Activated naive CD4-positive, alpha-beta T cell treated with anti-CD3 and anti-CD28 coated beads, Interleukin-2, amount 50 U/mL, for 24 hours (primary cell): ENCODE measurements around the gene ZNF532.
A peak's percentile ranks its signal among the peaks of the same experiment; 100 is the strongest.

ENCODE experiments used
- H3K27ac Mint-ChIP-seq: one replicate; pipeline ENCODE4 v1.8.0; 2021; ENCODE audit warnings: mild to moderate bottlenecking, mixed read lengths
- H3K27me3 Mint-ChIP-seq: one replicate; pipeline ENCODE4 v1.8.0; 2021; ENCODE audit warnings: mixed read lengths
- H3K36me3 Mint-ChIP-seq: one replicate; pipeline ENCODE4 v1.8.0; 2021; ENCODE audit warnings: mixed read lengths
- H3K4me1 Mint-ChIP-seq: one replicate; pipeline ENCODE4 v1.8.0; 2021; ENCODE audit warnings: mixed read lengths
- H3K4me3 Mint-ChIP-seq: one replicate; pipeline ENCODE4 v1.8.0; 2021; ENCODE audit warnings: mild to moderate bottlenecking, mixed read lengths
- H3K9me3 Mint-ChIP-seq: one replicate; pipeline ENCODE4 v1.8.0; 2021; ENCODE audit warnings: mixed read lengths

Gene ZNF532

DNA sequence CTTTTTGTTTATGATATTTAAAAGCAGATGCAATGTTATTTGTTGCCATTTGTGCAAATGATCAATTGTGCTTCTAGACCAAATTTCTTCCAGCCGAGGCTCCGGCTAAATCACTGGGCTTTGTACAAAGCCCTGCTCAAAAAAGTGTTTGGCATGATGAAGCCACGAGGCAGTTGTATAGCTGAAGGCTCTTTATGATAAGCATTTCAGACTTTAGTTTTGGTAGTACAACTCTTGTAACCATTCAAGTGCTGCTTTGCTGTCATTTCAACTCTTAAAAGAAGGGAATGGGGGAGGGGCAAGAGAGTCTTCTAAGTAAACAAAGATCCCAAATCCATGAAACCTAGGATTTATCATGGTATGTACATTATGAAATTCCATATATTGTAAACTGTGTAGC, 3.3 kb upstream of the ZNF532 start:
- peak overlapping the region; percentile 15 for H3K4me3 Mint-ChIP-seq
- no peaks in the 10 kb centered on the region for H3K9me3 Mint-ChIP-seq
- H3K27ac Mint-ChIP-seq = no peak overlapping the region
- no peaks in the 10 kb centered on the region for H3K36me3 Mint-ChIP-seq
- H3K4me1 Mint-ChIP-seq = peaks cover 7% of the 10 kb centered on the region
- peaks cover 54% of the 10 kb centered on the region for H3K27me3 Mint-ChIP-seq

- H3K9me3 Mint-ChIP-seq = no peaks in the 10 kb centered on the region
- no peak overlapping the region for H3K4me3 Mint-ChIP-seq
- H3K27me3 Mint-ChIP-seq = peaks cover 57% of the 10 kb centered on the region
- H3K4me1 Mint-ChIP-seq = peaks cover 7% of the 10 kb centered on the region
- H3K36me3 Mint-ChIP-seq = no peaks in the 10 kb centered on the region
- no peak overlapping the region for H3K27ac Mint-ChIP-seq
Measured at GRCh38 chr18:58861861-58862301, 2.8 kb upstream of the ZNF532 start.

DNA sequence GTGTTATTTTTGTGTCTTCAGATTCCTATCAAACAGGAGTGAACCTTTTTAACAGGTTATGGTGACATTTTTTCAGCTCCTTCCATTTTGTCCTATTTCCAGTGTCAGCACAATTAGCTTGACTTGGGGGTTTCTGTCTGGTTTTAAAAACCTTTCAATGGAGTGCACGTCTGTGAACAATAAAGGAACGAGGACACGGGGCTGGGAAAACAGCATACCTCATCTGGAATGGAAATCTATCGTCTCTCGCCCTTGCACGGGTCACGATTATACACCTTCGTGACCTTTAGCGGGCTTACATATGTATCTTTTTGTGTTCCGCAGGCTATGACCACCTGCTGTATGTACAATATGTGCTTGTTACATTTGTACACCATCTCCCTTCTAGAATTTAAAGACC, 2.3 kb upstream of the ZNF532 start:
- H3K27me3 Mint-ChIP-seq = peaks cover 56% of the 10 kb centered on the region
- peaks cover 7% of the 10 kb centered on the region for H3K4me1 Mint-ChIP-seq

DNA sequence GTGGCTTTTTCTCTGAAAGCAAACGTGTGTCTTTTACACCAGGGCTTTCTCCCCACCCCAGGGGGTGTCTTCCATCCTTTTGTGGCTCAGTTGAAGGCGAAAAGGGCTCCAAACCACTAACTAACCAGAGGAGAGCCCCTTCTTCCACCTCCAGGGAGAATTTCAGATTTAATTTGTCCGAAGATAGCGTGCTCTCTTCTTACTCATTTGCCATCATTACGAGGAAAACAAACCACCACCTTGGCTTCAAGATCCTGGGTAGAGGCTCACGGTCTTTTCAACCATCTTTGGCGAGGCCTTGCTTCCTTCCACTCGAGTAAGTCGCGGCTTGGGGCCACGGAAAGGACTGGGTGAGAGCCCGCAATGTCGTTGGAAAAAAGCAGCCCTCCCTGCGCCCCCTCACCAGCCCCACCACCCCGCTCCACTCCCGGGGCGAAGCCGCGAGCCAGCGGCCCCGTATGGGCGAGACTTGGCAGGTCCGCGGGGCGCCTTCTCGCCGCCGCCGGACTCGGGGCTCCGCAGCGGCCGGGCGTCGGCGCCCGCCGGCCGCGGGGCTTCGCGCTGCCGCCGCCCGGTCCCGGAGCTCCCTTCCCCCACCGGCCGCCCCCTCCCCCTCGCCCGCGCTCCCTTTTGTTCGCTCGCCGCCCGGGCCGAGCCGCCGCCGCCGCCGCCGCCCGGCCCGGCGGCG, 1.7 kb upstream of the ZNF532 start:
- peaks cover 58% of the 10 kb centered on the region for H3K27me3 Mint-ChIP-seq

More for the DNA sequence above, 2.3 kb upstream of the ZNF532 start:
- H3K4me3 Mint-ChIP-seq = peak overlapping the region; percentile 73
- H3K27ac Mint-ChIP-seq = no peak overlapping the region
- H3K36me3 Mint-ChIP-seq = no peaks in the 10 kb centered on the region
- H3K9me3 Mint-ChIP-seq = no peaks in the 10 kb centered on the region

DNA sequence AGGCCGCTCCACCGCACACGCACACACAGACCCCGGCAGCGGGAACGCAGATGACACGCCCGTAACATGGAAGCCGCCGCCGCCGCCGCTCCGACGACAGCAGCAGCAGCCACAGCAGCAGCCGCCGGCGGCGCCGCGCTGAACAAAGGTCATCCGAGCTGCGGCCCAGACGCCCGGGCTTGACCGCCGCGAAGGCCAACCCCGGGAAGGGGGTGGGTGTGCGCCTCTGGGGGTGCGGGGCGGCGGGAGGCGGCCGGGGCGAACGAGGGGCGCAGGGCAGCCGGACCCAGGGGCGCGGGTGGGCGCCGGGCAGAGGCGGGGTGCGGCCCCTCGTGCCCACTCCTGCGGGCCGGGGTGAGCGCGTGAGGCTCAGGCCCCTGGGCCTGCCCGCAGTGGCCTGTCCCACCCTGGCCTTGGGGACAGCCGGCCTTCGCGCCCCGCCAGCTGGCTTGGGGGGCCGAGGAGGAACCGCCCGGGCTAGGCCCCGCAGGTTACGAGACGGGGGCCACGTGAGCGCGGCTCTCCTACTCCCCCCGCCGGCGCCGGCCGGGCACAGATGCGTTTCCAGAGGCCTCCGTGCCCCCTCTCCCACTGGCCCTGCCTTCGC, 1.0 kb upstream of the ZNF532 start:
- Mint-ChIP-seq H3K9me3 (peaks cover 4% of the 10 kb centered on the region), H3K27ac (no peak overlapping the region), H3K4me1 (peaks cover 7% of the 10 kb centered on the region), H3K36me3 (peaks cover 1% of the 10 kb centered on the region), H3K4me3 (peak overlapping the region; percentile 33), H3K27me3 (peaks cover 58% of the 10 kb centered on the region)

More for the DNA sequence above, 1.7 kb upstream of the ZNF532 start:
- no peaks in the 10 kb centered on the region for H3K9me3 Mint-ChIP-seq
- H3K4me1 Mint-ChIP-seq = peaks cover 7% of the 10 kb centered on the region
- peak overlapping the region; percentile 48 for H3K27ac Mint-ChIP-seq
- H3K36me3 Mint-ChIP-seq = peaks cover 1% of the 10 kb centered on the region
- peak overlapping the region; percentile 73 for H3K4me3 Mint-ChIP-seq

GRCh38 chr18:58865033-58865590, 435 bp downstream of the ZNF532 start:
- Mint-ChIP-seq H3K4me3 (no peak overlapping the region), H3K36me3 (peaks cover 1% of the 10 kb centered on the region), H3K9me3 (peaks cover 6% of the 10 kb centered on the region), H3K4me1 (peaks cover 7% of the 10 kb centered on the region), H3K27ac (no peak overlapping the region), H3K27me3 (peaks cover 53% of the 10 kb centered on the region)

DNA sequence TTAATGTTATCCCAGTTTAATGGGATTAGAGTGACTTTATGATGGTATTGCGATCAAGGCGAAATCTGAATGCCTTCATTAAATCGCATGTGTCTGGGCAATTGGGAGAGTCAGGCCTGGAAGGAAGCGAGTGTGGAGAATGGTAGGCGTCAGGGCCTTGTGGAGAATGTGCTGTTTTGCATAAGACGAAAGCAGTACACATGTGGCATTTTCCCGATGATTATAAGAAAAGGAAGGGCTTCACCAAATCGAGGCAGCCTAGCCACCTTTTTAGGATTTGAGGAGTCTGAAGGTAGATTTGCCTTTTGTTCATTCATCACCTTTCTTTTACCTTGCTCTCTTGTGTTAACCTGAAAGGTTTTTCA, 1.0 kb downstream of the ZNF532 start:
- Mint-ChIP-seq H3K4me1 (peaks cover 7% of the 10 kb centered on the region), H3K36me3 (peaks cover 1% of the 10 kb centered on the region), H3K4me3 (no peak overlapping the region), H3K27ac (no peak overlapping the region), H3K9me3 (peaks cover 6% of the 10 kb centered on the region), H3K27me3 (peaks cover 57% of the 10 kb centered on the region)

DNA sequence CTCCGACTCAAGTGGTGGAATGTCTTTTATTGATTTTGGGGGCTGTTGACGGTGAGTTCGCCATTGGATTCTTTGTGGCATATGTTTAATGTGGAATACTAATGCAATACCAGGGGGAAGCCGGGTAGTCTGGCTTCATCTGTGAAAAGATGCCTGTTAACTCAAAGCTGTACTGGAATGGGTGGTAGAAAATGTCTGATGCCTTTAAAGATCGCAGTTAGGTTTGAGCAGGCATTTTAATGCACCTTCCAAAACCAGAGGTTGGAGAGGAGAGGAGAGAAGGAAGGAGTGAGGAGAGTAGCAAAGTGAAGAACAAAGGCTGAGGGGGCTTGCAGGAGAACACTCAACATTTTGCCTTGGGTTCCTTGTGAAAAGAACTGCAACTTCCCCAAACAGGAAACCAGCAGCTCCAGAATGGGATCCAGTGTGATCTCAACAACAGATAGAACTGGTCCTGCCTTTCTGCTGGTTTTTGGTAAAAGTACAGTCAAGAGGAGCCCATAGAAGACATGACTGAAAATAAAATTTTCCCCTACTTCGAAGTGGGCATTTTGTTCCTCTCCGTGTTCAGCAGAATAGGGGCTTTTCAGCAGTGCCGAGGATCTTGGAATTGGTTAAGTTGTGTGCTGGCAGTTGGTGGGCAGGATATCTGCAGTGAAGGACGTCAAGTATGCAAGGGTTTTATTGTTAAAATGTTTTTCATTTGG, 1.5 kb downstream of the ZNF532 start:
- Mint-ChIP-seq H3K4me3 (no peak overlapping the region), H3K36me3 (peaks cover 1% of the 10 kb centered on the region), H3K4me1 (peaks cover 7% of the 10 kb centered on the region), H3K9me3 (peaks cover 6% of the 10 kb centered on the region), H3K27ac (no peak overlapping the region), H3K27me3 (peaks cover 56% of the 10 kb centered on the region)

GRCh38 chr18:58866773-58867150, 2.1 kb downstream of the ZNF532 start:
- H3K9me3 Mint-ChIP-seq = peaks cover 6% of the 10 kb centered on the region
- H3K27ac Mint-ChIP-seq = no peak overlapping the region
- H3K4me3 Mint-ChIP-seq = no peak overlapping the region
- H3K36me3 Mint-ChIP-seq = peaks cover 1% of the 10 kb centered on the region
- peaks cover 7% of the 10 kb centered on the region for H3K4me1 Mint-ChIP-seq
- peaks cover 56% of the 10 kb centered on the region for H3K27me3 Mint-ChIP-seq

DNA sequence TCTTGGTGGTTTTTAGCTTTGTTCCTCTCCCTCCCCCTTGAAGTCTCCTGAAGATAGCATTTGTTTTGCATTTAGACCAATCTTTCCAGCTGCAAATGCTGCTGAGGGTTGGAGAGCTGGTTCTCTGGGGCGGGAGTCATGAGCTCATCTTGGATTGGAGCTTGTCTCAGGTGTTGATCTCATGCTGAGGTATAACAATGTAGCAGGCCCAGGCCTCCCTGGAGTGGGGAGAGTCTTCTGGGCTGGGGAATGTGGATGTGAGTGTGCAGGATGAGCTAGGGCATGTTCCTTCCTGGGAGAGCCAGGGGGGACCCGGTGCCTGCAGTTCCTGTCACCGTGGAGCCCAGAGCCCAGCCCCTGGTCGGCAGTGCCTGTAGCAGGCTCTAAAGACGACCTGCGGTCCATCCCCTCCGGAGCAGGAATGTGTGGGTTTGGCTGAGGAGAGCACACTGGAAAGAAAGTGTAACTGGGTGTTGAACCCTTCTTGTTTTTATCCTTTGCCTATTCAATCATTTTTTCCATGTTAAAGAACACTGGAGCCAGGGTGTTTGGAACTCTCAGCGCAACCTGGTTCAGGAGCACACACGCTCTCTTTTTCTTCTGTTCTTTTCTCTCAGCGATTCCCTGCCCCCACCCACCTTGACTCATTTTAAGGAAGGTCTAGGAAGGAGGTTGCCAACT, 2.7 kb downstream of the ZNF532 start:
- peak overlapping the region; percentile 36 for H3K27ac Mint-ChIP-seq
- H3K36me3 Mint-ChIP-seq = peaks cover 1% of the 10 kb centered on the region
- H3K27me3 Mint-ChIP-seq = peaks cover 54% of the 10 kb centered on the region
- H3K9me3 Mint-ChIP-seq = peaks cover 6% of the 10 kb centered on the region
- H3K4me1 Mint-ChIP-seq = peaks cover 7% of the 10 kb centered on the region
- H3K4me3 Mint-ChIP-seq = no peak overlapping the region

DNA sequence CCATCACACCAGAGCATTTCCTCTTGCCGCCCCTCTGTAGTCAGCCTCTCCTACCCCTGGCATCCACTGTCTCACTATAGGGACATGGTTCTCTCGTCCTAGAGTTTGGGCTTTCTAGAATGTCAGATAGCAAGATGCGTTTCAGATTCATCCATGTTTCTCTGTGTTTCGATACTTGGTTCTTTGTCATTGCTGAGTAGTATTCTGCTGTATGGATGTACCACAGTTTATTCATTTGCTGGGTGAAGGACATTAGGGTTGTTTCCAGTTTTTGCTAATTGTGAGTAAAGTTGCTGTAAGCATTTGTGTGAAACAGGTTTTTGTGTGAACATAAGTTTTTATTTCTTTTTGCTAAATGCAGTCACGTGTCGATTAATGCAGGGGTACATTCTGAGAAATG, 3.8 kb downstream of the ZNF532 start:
- Mint-ChIP-seq H3K9me3 (peaks cover 6% of the 10 kb centered on the region), H3K27me3 (peaks cover 49% of the 10 kb centered on the region), H3K36me3 (peaks cover 1% of the 10 kb centered on the region), H3K27ac (no peak overlapping the region), H3K4me3 (no peak overlapping the region), H3K4me1 (peaks cover 4% of the 10 kb centered on the region)

GRCh38 chr18:58870130-58870529, 5.5 kb downstream of the ZNF532 start:
- Mint-ChIP-seq H3K36me3 (peaks cover 1% of the 10 kb centered on the region), H3K4me1 (no peaks in the 10 kb centered on the region), H3K27ac (peak overlapping the region; percentile 7), H3K27me3 (peaks cover 43% of the 10 kb centered on the region), H3K4me3 (no peak overlapping the region), H3K9me3 (peaks cover 6% of the 10 kb centered on the region)

DNA sequence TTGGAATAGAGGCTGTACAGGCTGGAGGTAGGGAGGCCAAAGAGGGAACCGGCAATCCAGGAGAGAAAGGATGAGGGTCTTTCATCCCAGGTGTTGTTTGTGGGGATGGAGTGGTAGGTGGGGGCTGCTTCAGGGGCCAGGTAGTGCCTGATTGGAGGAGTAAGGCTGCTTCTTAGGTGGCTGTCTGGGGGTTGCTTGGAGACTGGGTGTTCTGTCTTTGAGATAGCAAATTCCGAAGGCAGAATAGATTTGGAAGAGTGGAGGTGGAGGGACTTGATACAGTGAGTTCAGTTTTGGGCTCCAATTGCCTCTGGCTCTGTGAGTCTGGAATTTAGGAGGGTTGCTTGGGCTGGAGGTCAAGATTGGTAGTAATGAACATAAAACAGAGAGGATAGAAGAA, 5.9 kb downstream of the ZNF532 start:
- no peaks in the 10 kb centered on the region for H3K4me1 Mint-ChIP-seq
- H3K4me3 Mint-ChIP-seq = no peak overlapping the region
- peaks cover 1% of the 10 kb centered on the region for H3K36me3 Mint-ChIP-seq
- H3K27me3 Mint-ChIP-seq = peaks cover 41% of the 10 kb centered on the region
- peaks cover 6% of the 10 kb centered on the region for H3K9me3 Mint-ChIP-seq
- H3K27ac Mint-ChIP-seq = no peak overlapping the region

- peaks cover 1% of the 10 kb centered on the region for H3K36me3 Mint-ChIP-seq
- no peaks in the 10 kb centered on the region for H3K4me1 Mint-ChIP-seq
- no peak overlapping the region for H3K27ac Mint-ChIP-seq
- H3K4me3 Mint-ChIP-seq = no peak overlapping the region
- H3K27me3 Mint-ChIP-seq = peaks cover 32% of the 10 kb centered on the region
- peaks cover 6% of the 10 kb centered on the region for H3K9me3 Mint-ChIP-seq
Measured at GRCh38 chr18:58871514-58872420, 7.1 kb downstream of the ZNF532 start.

- H3K9me3 Mint-ChIP-seq = no peaks in the 10 kb centered on the region
- H3K36me3 Mint-ChIP-seq = no peaks in the 10 kb centered on the region
Measured at GRCh38 chr18:58878640-58879039, 14.0 kb downstream of the ZNF532 start.

More at GRCh38 chr18:58878640-58879039, 14.0 kb downstream of the ZNF532 start:
- no peak overlapping the region for H3K4me3 Mint-ChIP-seq
- no peaks in the 10 kb centered on the region for H3K4me1 Mint-ChIP-seq
- H3K27ac Mint-ChIP-seq = no peak overlapping the region
- peaks cover 9% of the 10 kb centered on the region for H3K27me3 Mint-ChIP-seq
